LHCN-M2 (cell line): ENCODE measurements around the gene TIGIT. TPM values are rescaled to one million over a fixed set of nuclear protein-coding genes. Genes with fewer than 3 reads are reported as not detected.

Experiments
- DNase-seq: peaks from one replicate; pipeline ENCODE4 v3.0.0-alpha.2; 2012; ENCODE audit warnings: low read depth
- total RNA-seq: library from RNA; depleted of rRNA; stranded (reverse); fragments of >200 nt; gene quantifications from 2 replicates; pipeline ENCODE4 v1.2.3, GENCODE V29; 2014

Gene TIGIT
- total RNA-seq, 1 experiment from 2014 or later: not detected

GRCh38 chr3:114310695-114311094 lies 16.9 kb downstream of the TIGIT start:
- peak; percentile 8 for DNase-seq

GRCh38 chr3:114313426-114313825 lies 19.6 kb downstream of the TIGIT start:
- no peak for DNase-seq

- no peak for DNase-seq
These were observed 20.5 kb downstream of the TIGIT start for GRCh38 chr3:114314282-114314681.

GRCh38 chr3:114318295-114318694 lies 24.5 kb downstream of the TIGIT start:
- DNase-seq: no peak

GRCh38 chr3:114319453-114319852 lies 25.6 kb downstream of the TIGIT start:
- DNase-seq: peak; percentile 78

GRCh38 chr3:114320246-114320645 lies 26.4 kb downstream of the TIGIT start:
- DNase-seq: peak; percentile 41

- DNase-seq: no peak
These were observed 29.9 kb downstream of the TIGIT start for GRCh38 chr3:114323546-114324254.

GRCh38 chr3:114327665-114328064 lies 33.8 kb downstream of the TIGIT start:
- no peak for DNase-seq

- DNase-seq: no peak
These were observed 34.5 kb downstream of the TIGIT start for GRCh38 chr3:114328345-114328744.

GRCh38 chr3:114329823-114330222 lies 36.0 kb downstream of the TIGIT start:
- DNase-seq: no peak

GRCh38 chr3:114331007-114331406 lies 37.2 kb downstream of the TIGIT start:
- DNase-seq: no peak

- DNase-seq: no peak
These were observed 37.9 kb downstream of the TIGIT start for GRCh38 chr3:114331710-114332109.

GRCh38 chr3:114332342-114333179 lies 38.7 kb downstream of the TIGIT start:
- no peak for DNase-seq

- no peak for DNase-seq
These were observed 39.5 kb downstream of the TIGIT start for GRCh38 chr3:114333180-114333922.

GRCh38 chr3:114333923-114334240 lies 40.1 kb downstream of the TIGIT start:
- no peak for DNase-seq

GRCh38 chr3:114336122-114336697 lies 42.4 kb downstream of the TIGIT start:
- DNase-seq: peak; percentile 2

- no peak for DNase-seq
These were observed 43.0 kb downstream of the TIGIT start for GRCh38 chr3:114336857-114337256.

GRCh38 chr3:114338651-114339357 lies 45.0 kb downstream of the TIGIT start:
- DNase-seq: no peak

GRCh38 chr3:114344492-114344891 lies 50.7 kb downstream of the TIGIT start:
- no peak for DNase-seq

GRCh38 chr3:114350271-114350670 lies 56.4 kb downstream of the TIGIT start:
- no peak for DNase-seq

GRCh38 chr3:114350690-114351089 lies 56.9 kb downstream of the TIGIT start:
- no peak for DNase-seq
